ENCODE results near the gene SCARB1. TPM values are rescaled to one million over a fixed set of nuclear protein-coding genes. Genes with fewer than 3 reads are reported as not detected.

Gene SCARB1
- total and polyA plus RNA-seq, 9 of the 15 experiments (the other 6 are each of a cell fraction or from before 2014, with no cell fraction given), result 0.56 to 157 (median 52.8) TPM

GRCh38 chr12:124829008-124829707, 34.5 kb downstream of the SCARB1 start (continued):
- TF ChIP-seq CREB3L1 (IDR thresholded peaks at IDR 0.05; ENCODE audit: borderline replicate concordance, low read depth), result no peak
- peak; percentile 88 to 91 for TF ChIP-seq KDM1A (IDR thresholded peaks at IDR 0.05)
- TF ChIP-seq GABPB1 (CRISPR knock-in tag; IDR thresholded peaks at IDR 0.05), result no peak
- peak; percentile 68 for TF ChIP-seq FOSL1 (tag; conservative IDR thresholded peaks at IDR 0.05)
- peak; percentile 58; the same call in 1 of the 2 replicates for TF ChIP-seq ATF3 (IDR thresholded peaks at IDR 0.05)
- TF ChIP-seq ATF3 (CRISPR knock-in tag; conservative IDR thresholded peaks at IDR 0.05), result no peak
- peak; percentile 39; the same call in 1 of the 2 replicates for TF ChIP-seq VEZF1 (CRISPR knock-in tag; IDR thresholded peaks at IDR 0.05)
- no peak for TF ChIP-seq SAFB2 (IDR thresholded peaks at IDR 0.05; ENCODE audit: borderline replicate concordance, low read depth, low read length, severe bottlenecking)
- no peak for TF ChIP-seq HNRNPLL (IDR thresholded peaks at IDR 0.05; ENCODE audit: low read depth, low read length, poor library complexity, severe bottlenecking)
- TF ChIP-seq MYNN (IDR thresholded peaks at IDR 0.05), result no peak
- TF ChIP-seq MYNN (CRISPR knock-in tag; IDR thresholded peaks at IDR 0.05), result no peak
- TF ChIP-seq ZNF655 (CRISPR knock-in tag; IDR thresholded peaks at IDR 0.05), result no peak
- TF ChIP-seq PREB (CRISPR knock-in tag; IDR thresholded peaks at IDR 0.05), result no peak
- peak; percentile 97 for TF ChIP-seq MEIS2 (IDR thresholded peaks at IDR 0.05; ENCODE audit: partially characterized antibody)
- no peak for TF ChIP-seq NELFE (IDR thresholded peaks at IDR 0.05; ENCODE audit: insufficient read depth, insufficient read length)
- no peak for TF ChIP-seq SMC3 (conservative IDR thresholded peaks at IDR 0.05; ENCODE audit: insufficient read depth, low read depth, low read length)
- no peak for TF ChIP-seq JUNB (CRISPR knock-in tag; conservative IDR thresholded peaks at IDR 0.05)
- peak; percentile 47; the same call in 1 of the 2 replicates for TF ChIP-seq TEAD4 (IDR thresholded peaks at IDR 0.05; ENCODE audit: low read length)
- TF ChIP-seq TEAD4 (CRISPR knock-in tag; IDR thresholded peaks at IDR 0.05; ENCODE audit: borderline replicate concordance), result no peak
- TF ChIP-seq SP1 (CRISPR knock-in tag; IDR thresholded peaks at IDR 0.05), result no peak
- peak; percentile 79; the same call in 1 of the 2 replicates for TF ChIP-seq CBX1 (IDR thresholded peaks at IDR 0.05; ENCODE audit: low read depth)
